Thyroid gland (tissue), 4 donors: ENCODE measurements around the gene GZMH.

Experiments used
- POLR2A ChIP-seq, 2 donors: fragments of 450-650 bp; IDR thresholded peaks; one replicate each; pipeline ENCODE4 v1.6.1; 2017; ENCODE audit warnings: antibody characterized with exemption in 2 of 2, mild to moderate bottlenecking in 2 of 2, moderate library complexity in 1 of 2
- TF ChIP-seq, protein P1 (sequence below), 6 experiments: fragments of 200-600 bp in 3 of 6; fragments of 450-650 bp in 3 of 6; sonication (generic) in 3 of 6; IDR thresholded peaks; one replicate each; pipeline ENCODE4 v1.5.1; 2016 to 2019; ENCODE audit warnings: antibody characterized with exemption in 6 of 6, mild to moderate bottlenecking in 2 of 6, inconsistent platforms in 1 of 6, moderate library complexity in 1 of 6

DNA sequence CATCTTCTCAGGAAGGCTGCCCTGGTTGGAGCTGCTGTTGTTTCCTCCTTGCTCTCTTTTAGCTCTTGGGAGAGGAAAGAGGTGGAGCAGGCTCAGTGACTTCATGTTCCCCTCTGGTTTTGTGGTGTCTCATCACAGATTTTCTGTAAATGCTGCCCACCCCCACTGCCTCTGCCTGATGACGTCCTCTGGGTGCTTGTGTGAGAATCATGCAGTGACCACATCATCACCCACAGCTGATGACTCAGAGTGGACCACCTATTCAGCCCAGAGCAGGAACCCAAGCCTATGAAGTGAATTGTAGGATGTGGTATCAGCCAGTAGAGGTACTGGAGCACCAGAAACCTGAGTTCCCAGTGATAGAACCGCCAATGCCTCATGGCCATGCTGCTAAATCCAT is 24.7 kb upstream of the GZMH start, which contains the start of gene GZMB:
- TF ChIP-seq, protein P1, sequence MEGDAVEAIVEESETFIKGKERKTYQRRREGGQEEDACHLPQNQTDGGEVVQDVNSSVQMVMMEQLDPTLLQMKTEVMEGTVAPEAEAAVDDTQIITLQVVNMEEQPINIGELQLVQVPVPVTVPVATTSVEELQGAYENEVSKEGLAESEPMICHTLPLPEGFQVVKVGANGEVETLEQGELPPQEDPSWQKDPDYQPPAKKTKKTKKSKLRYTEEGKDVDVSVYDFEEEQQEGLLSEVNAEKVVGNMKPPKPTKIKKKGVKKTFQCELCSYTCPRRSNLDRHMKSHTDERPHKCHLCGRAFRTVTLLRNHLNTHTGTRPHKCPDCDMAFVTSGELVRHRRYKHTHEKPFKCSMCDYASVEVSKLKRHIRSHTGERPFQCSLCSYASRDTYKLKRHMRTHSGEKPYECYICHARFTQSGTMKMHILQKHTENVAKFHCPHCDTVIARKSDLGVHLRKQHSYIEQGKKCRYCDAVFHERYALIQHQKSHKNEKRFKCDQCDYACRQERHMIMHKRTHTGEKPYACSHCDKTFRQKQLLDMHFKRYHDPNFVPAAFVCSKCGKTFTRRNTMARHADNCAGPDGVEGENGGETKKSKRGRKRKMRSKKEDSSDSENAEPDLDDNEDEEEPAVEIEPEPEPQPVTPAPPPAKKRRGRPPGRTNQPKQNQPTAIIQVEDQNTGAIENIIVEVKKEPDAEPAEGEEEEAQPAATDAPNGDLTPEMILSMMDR (IDR thresholded peaks at IDR 0.05), result no peak
- no peak for TF ChIP-seq POLR2A (IDR thresholded peaks at IDR 0.05)
